ENCODE results near the gene FABP1.

FABP1 gene

DNA sequence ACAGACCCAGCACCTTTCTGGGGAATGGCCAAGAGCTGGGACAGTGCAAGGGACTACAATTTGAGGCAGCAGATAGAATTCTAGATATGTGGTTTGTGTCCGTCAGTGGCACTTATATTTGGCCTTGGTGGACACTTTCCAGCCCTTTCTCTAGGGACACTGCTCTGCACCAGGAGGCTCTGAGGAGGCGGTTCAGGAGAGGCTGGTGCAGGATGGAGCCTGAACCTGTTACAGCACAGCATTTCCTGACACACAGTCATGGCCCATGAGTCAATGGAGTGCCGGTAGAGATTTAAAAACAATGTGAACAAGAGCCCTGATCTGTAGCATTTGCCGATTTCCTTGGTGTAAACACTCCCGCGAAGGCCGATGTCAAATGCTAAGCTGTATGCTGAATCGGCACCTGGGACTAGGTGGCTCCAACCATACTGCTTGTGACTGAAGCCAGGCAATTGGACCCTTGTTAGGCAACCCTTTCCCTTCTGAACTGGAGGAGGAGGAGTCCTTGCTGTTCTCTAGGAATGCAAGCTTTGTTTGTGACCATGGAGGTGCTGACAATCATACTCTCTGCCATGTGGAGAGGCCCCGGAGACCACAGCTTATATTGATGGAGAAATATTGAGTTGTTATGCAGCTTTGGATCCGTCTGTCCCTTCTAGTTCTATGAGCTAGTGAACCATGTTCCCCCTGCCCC, 11.9 kb downstream of the FABP1 start:
- no peak for DNase-seq (ENCODE audit: low spot score)

DNA sequence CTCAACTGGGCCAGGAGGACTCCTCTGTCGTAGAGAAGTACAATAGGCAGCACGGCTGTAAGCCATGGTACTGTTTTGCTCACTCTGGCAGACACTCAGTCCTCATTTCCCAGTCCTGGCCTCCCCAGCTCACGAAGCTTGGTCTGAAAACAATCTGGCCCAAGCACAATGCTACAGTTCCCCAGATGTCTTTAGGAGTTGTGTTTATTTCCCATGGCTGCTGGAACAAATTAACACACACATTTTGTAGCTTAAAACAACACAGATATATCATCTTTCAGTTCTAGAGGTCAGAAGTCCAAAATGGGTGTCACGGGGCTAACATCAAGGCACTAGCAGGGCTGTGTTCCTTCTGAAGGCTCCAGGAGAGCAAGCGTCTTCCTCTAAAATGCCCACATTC, 13.0 kb downstream of the FABP1 start:
- DNase-seq (ENCODE audit: low spot score) = no peak

DNA sequence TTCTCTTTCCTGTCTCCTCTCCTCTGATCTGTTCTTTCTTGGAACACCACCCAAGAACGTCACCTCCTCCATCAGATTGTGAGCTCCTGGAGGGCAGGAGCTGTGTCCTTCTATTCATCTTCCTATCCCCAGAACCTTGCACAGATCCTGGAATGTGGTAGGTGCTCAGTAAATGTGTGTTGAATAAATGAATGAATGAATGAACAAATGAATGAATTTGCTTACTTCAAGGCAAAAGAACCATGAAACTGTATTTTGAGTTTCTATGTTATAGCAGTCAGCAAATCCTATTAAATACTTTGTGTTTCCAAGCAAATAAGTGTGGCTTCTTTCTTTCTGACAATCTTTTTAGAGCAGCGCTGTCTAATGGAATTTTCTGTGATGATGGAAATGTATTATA, 14.8 kb downstream of the FABP1 start:
- no peak for DNase-seq (ENCODE audit: low spot score)

GRCh38 chr2:88110830-88111229, 17.0 kb downstream of the FABP1 start:
- DNase-seq (ENCODE audit: low spot score) = no peak

DNA sequence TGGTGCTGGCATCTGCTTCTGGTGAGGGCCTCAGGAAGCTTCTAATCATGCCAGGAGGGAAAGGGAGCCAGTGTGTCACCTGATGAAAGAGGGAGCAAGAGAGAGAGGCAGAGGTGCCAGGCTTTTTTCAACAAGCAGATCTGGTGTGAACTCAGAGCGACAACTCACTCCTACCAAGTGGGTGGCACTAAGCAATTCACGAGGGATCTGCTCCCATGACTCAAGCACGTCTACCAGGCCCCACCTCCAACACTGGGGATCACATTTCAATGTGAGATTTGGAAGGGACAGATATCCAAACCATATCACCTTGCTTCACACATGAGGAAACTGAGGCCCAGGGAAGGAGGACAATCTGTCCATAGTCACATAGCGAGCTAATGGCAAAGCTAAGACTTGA, 19.1 kb downstream of the FABP1 start:
- DNase-seq (ENCODE audit: low spot score) = no peak

- no peak for DNase-seq (ENCODE audit: low spot score)
These were observed 27.4 kb downstream of the FABP1 start for GRCh38 chr2:88100489-88100858.

DNA sequence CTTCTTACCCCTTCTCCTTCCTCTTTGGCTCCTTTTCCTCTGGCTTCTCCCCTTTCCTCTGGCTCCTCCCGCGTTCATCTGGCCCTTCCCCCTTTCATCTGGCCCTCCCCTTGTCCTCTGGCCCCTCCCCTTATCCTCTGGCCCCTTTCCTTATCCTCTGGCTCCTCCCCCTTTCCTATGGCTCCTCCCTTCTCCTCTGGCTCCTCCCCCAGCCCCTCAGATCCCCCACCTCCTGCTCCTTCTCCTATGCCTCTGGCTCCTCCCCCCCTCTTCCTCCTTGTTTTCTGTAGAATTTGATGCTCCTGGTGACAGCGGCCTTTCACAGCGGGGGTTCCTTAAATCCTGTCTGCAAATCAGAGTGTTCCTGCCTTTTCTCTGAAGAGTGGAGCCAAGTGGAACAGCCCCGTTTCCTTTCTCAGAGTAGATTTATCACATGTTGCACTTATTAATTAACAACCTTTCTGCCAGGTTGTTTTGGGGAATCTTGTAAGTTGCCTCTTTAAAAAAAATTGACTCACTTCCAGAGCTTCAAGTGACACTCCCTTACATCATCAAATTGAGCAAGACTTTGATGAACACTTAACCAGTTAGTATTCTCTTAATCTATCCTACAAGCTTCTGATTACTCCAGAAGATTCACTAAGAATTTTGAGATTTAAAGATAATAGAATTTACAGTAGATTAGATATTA, 27.9 kb downstream of the FABP1 start:
- no peak for DNase-seq (ENCODE audit: low spot score)

DNA sequence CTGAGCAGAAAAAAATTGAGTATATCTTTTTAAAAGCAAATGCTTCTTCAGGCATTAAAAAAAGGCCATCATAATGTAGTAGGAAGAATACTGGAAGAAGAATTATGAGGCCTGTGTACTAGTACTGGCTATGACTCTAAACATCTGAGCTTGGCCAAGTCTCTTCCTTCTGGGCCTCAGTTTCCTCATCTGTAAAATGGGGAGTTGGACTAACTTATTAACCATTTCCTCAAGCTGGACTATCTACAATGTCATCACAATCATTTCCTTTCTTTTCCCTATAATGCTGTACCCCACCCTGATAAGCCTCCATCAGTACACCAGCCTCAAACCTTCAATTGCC, 29.3 kb downstream of the FABP1 start:
- no peak for DNase-seq (ENCODE audit: low spot score)

GRCh38 chr2:88097891-88098557, 29.8 kb downstream of the FABP1 start:
- no peak for DNase-seq (ENCODE audit: low spot score)

DNA sequence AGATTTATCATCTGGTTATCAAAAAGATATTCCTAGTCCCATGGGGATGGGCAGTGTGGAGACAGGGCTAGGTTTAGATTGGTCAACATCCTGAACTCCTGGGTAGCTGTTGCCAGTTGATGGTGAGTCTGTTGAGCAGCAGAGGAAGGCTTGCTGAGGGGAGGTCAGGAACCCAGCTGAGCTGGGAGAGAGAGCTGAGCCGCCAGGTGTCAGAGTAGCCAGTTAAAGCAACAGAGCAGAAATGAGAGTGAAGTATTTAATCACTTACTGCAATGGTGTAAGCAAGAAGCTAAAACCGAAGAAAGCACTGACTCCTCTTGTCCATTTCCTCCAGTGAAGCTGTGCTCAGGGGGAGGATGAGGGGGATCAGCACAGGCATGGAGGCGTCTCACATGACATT, 30.7 kb downstream of the FABP1 start:
- DNase-seq (ENCODE audit: low spot score) = no peak

- no peak for DNase-seq (ENCODE audit: low spot score)
These were observed 31.2 kb downstream of the FABP1 start for GRCh38 chr2:88096708-88097107.

DNA sequence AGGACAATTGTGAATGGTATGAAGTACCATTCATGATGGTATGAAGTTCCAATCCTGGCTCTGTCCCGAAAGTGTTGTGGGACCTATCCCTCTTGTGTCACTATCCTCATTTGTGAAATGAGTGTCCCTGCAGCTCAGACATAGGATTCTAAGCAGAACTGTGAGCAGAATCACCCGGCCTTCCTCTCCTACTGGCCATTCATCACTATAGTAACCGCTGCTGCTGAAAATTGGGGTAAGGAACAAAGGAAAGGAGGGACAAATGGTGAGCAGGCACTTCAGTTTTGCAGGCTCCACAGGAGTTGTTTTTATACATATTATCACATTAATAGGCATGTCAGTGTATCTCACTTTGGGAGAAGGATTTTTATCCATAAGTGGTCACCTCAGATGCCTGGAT, 32.8 kb downstream of the FABP1 start:
- DNase-seq (ENCODE audit: low spot score) = no peak

- DNase-seq (ENCODE audit: low spot score) = no peak
These were observed 35.1 kb downstream of the FABP1 start for GRCh38 chr2:88092773-88093172.

DNA sequence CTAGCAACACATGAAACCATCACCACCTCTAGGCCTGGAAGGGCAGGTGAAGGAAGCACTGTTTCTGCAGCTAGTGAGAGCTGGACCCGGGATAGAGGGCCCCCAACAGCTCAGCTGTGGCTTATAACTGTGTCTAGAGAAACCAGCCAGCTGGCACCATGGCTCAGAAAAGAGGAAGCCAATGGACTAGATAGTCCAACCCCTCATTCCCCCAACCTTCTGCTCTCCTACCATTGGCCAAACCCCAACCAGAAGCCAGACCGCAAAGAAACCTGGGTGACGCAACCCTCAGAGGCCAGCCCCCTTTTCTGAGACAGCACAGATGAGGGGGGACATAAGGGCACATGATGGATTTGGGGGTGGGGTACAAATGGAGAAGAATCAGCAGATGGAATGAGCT, 35.9 kb downstream of the FABP1 start:
- DNase-seq (ENCODE audit: low spot score) = no peak

- no peak for DNase-seq (ENCODE audit: low spot score)
These were observed 37.2 kb downstream of the FABP1 start for GRCh38 chr2:88090446-88091283.

- DNase-seq (ENCODE audit: low spot score) = no peak
These were observed 38.9 kb downstream of the FABP1 start for GRCh38 chr2:88088999-88089398.

DNA sequence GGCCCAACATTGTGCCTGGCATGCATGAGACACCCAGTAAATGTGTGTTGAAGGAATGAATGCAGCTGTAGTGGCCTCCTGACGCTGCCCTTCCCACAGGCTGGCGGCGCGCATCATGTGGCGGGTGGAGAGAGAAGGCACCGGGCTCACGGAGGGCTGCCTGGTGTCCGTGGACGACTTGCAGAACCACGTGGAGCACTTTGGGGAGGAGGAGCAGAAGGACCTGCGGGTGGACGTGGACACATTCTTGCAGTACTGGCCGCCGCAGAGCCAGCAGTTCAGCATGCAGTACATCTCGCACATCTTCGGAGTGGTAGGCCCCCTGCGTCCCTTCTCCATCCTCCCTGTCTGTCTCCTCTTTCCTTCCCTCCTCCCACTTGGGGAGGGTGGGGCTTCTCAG, 40.1 kb downstream of the FABP1 start:
- DNase-seq (ENCODE audit: low spot score) = no peak

- DNase-seq (ENCODE audit: low spot score) = no peak
These were observed 40.8 kb downstream of the FABP1 start for GRCh38 chr2:88087073-88087472.

- no peak for DNase-seq (ENCODE audit: low spot score)
These were observed 41.5 kb downstream of the FABP1 start for GRCh38 chr2:88086401-88086800.

DNA sequence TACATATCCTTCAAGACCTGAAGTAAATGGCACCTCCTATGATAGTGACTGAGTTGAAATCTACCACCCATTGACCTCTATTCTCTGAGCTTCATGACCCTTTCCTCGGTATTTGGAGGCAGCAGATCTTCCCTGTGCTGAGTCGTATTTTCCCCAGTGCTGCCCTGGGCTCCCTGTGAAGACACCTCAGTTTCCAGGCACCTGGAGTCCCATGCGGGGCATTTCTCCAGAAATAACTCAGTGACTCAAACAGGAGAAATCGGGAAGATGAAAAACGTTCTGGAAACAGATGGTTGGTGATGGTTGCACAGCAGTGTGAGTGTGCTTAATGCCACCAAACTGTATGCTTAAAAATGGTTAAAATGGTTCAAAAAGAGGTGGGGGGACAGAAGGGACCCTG, 42.3 kb downstream of the FABP1 start:
- no peak for DNase-seq (ENCODE audit: low spot score)

DNA sequence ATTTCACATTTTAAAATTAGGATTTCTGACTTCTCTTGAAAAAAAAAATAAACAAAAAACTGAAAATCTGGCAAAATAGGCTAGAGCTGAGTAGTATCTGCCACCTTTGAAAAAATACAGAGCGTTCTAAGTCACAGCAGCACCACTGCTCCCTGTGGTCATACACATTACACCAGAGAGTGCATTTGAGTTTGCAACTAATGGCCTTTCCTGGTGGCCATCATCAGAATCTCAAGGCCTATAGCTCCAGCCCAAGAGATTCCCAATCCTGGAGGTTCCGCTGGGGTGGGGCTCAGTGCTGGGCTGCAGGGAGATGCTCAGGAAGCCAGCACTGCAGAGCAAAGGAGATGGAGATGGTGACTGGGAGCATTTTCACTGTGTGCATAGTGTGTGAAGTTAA, 42.8 kb downstream of the FABP1 start:
- DNase-seq (ENCODE audit: low spot score) = no peak

GRCh38 chr2:88082781-88083180, 45.1 kb downstream of the FABP1 start:
- no peak for DNase-seq (ENCODE audit: low spot score)
